ENCODE measurements around the gene ARHGAP15. TPM values are rescaled to one million over a fixed set of nuclear protein-coding genes. Genes with fewer than 3 reads are reported as not detected.

Gene ARHGAP15
- total and polyA plus RNA-seq, 10 donors: 55.8 to 219 (median 130) TPM

GRCh38 chr2:143607231-143608062, 478.2 kb downstream of the ARHGAP15 start:
- Histone ChIP-seq H3K4me3 (no peak overlapping the region), H3K4me1 (peaks cover 0 to 17% (median 0%) of the 10 kb centered on the region in 6 donors), H3K27ac (peak overlapping the region in 7 of 8 donors; percentile 2 to 49 (median 29)), H3K27me3 (replicated peaks in 1 of 7) (no peaks in the 10 kb centered on the region), H3K9me3 (no peaks in the 10 kb centered on the region), H3K36me3 (peaks cover 0 to 34% (median 0%) of the 10 kb centered on the region in 6 donors)
- intact Hi-C loops (cut with DNase I; ENCODE audit: low total_unique reads): no loop called here
- TF ChIP-seq POLR2A (IDR thresholded peaks at IDR 0.05) (no peak), POLR2AphosphoS5 (IDR thresholded peaks at IDR 0.05) (no peak), CTCF (IDR thresholded peaks at IDR 0.05 in 8 of 11, conservative IDR thresholded peaks at IDR 0.05 in 3 of 11) (no peak)
- no peak for DNase-seq
- WGBS, 5 donors: 67 to 72% (median 71%) methylated on average over 5 of the region's 5 CpGs

- Histone ChIP-seq H3K27me3 (replicated peaks in 1 of 7) (no peaks in the 10 kb centered on the region), H3K36me3 (peaks cover 0 to 32% (median 0%) of the 10 kb centered on the region in 6 donors), H3K4me3 (no peak overlapping the region), H3K9me3 (no peaks in the 10 kb centered on the region), H3K27ac (peak overlapping the region in 7 of 8 donors; percentile 2 to 49 (median 29)), H3K4me1 (peaks cover 0 to 16% (median 0%) of the 10 kb centered on the region in 6 donors)
- intact Hi-C loops (cut with DNase I; ENCODE audit: low total_unique reads): no loop called here
- DNase-seq: no peak
- TF ChIP-seq POLR2A (IDR thresholded peaks at IDR 0.05) (no peak), POLR2AphosphoS5 (IDR thresholded peaks at IDR 0.05) (no peak), CTCF (IDR thresholded peaks at IDR 0.05 in 8 of 11, conservative IDR thresholded peaks at IDR 0.05 in 3 of 11) (no peak)
- 76 to 87% (median 81%) methylated on average over 3 of the region's 3 CpGs for WGBS, 5 donors
Observed at GRCh38 chr2:143608063-143608423, 478.8 kb downstream of the ARHGAP15 start.

GRCh38 chr2:143608758-143609157, 479.5 kb downstream of the ARHGAP15 start:
- Histone ChIP-seq H3K9me3 (no peaks in the 10 kb centered on the region), H3K36me3 (peaks cover 0 to 32% (median 0%) of the 10 kb centered on the region in 6 donors), H3K4me3 (no peak overlapping the region), H3K27me3 (replicated peaks in 1 of 7) (no peaks in the 10 kb centered on the region), H3K27ac (peak overlapping the region in 4 of 8 donors; percentile 9 to 49 (median 28)), H3K4me1 (peaks cover 0 to 16% (median 0%) of the 10 kb centered on the region in 6 donors)
- intact Hi-C loops (cut with DNase I; ENCODE audit: low total_unique reads): no loop called here
- DNase-seq: no peak
- TF ChIP-seq POLR2AphosphoS5 (IDR thresholded peaks at IDR 0.05): no peak
- no peak for TF ChIP-seq CTCF (IDR thresholded peaks at IDR 0.05 in 8 of 11, conservative IDR thresholded peaks at IDR 0.05 in 3 of 11)
- no peak for TF ChIP-seq POLR2A (IDR thresholded peaks at IDR 0.05)

- intact Hi-C loops (cut with DNase I; ENCODE audit: low total_unique reads): no loop called here
- no peaks in the 10 kb centered on the region for H3K9me3 ChIP-seq
- H3K27ac ChIP-seq: no peak overlapping the region
- H3K27me3 ChIP-seq (replicated peaks in 1 of 7): no peaks in the 10 kb centered on the region
- peaks cover 0 to 28% (median 0%) of the 10 kb centered on the region in 6 donors for H3K36me3 ChIP-seq
- no peak overlapping the region for H3K4me3 ChIP-seq
- no peak for DNase-seq
- 93 to 96% (median 94%) methylated on average over 4 of the region's 4 CpGs for WGBS, 5 donors
- TF ChIP-seq POLR2AphosphoS5 (IDR thresholded peaks at IDR 0.05) (no peak), CTCF (IDR thresholded peaks at IDR 0.05 in 8 of 11, conservative IDR thresholded peaks at IDR 0.05 in 3 of 11) (no peak), POLR2A (IDR thresholded peaks at IDR 0.05) (no peak)
- H3K4me1 ChIP-seq: peaks cover 0 to 11% (median 0%) of the 10 kb centered on the region in 6 donors
Observed at GRCh38 chr2:143611336-143611735, 482.1 kb downstream of the ARHGAP15 start.

All from spleen (tissue), 11 donors.